NCI-H345 treated with DMSO at 0.1 percent for 48 hours (cell line): ENCODE measurements around the gene FKBP1B.
"Not testable (repeated sequence)": the region's sequence is repeated elsewhere in the genome, so short reads cannot be mapped to it uniquely, and the experiment has no call there.

Experiments used
- DNase-seq: peaks from one replicate; lab custom pipeline; 2025; ENCODE audit not compliant: unreplicated experiment; lab: John Stamatoyannopoulos, UW

Gene FKBP1B

DNA sequence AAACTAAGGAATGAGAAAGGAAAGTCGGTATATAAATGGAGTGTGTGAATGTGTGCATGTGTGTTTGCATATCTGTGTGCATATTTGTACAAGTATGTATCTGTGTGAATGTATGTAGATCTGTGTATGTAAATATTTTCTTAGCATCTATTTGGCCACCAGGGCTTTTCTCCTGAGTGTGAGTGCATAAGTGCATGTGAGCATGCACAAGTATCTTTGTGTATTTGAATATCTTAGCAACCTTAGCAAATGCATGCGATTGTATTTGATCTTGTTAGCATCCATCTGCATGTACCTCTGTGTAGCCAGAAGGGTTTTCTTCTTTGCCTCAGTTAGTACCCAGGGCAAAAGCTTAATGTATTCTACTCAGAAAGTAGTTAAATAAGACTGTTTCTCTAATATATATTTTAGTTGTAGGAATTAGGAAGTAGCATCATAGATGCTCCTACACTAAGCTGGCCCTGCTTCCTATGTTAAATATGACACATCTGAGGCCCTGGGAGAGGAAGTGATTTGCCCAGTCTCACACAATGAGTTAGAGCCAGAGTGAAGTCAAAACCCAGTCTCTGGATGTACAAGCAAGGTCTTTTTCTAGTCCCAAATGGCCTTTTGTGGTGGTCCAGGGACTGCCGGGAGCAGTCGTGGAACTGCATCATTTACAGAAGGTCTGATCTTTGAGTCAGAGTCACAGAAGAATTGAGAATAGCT, 9.2 kb downstream of the FKBP1B start:
- no peak for DNase-seq

DNA sequence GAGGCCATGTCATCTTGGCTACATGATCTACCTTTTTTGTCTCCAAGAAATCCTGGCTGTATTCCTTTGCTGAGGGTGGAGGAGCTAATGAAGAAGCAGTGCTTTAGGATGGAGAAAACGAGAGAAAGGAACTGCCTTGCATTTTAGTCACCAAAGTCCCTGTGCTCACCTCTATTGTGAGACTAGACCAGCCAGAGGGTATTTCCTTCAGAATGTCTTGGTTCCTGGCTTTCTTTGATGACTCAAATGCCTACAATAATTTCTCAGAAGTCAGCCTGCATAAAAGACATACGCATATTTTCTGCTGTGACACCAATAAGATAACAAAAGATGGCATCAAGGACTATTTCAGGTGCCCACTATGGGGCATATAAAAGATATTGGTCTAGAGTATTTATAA, 15.8 kb downstream of the FKBP1B start:
- no peak for DNase-seq

DNA sequence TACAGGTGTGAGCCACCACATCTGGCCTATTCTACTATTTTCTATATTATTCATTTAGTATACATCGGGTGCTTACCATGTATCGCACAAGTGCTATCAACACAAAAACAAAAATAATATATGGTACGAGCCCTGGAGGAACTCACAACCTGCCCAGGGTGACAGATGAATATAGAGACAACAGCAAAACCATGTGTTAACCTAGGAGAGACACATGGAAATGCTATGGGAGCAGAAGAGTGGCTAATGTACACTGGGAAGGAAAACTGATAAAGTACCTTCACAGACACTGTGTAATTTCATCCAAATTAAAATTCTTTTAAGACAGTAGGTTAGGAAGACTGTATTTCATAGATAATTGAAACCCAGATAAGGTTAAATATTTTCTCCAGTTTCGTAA, 22.7 kb downstream of the FKBP1B start:
- no peak for DNase-seq

DNA sequence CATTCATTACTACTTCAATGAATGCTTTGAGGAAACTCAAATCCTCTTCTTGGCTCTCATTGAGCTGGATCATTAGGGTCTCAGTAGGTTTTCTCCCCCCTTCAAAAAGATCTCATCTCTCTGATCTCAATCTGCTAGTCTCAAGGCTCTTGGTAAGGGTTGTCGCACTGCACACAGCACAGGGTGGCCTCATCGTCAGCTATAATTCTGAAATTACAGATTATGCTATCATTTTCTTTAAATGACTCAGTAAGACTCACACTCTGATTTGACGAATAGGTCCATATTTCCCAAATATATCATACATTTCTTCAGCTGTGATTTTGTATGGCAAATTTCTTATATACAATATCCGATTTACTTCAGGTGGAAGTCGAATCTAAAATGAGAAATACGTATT, 24.3 kb downstream of the FKBP1B start:
- DNase-seq = no peak

DNA sequence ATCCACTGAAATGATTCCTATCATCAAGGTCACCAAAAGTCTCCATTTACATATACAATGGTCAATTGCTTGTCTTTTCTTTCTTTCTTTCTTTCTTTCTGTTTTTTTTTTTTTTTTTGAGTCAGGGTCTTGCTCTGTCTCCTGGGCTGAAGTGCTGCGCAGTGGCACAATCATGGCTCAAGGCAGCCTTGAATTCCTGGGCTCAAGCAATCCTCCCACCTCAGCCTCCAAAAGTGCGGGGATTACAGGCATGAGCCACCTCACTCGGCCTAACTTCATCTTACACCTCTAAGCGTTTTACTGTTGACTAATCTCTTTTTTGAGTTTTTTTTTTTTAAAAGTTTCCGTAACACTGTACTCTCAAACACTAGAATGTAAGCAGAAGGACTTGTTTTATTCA, 25.7 kb downstream of the FKBP1B start:
- no peak for DNase-seq

DNA sequence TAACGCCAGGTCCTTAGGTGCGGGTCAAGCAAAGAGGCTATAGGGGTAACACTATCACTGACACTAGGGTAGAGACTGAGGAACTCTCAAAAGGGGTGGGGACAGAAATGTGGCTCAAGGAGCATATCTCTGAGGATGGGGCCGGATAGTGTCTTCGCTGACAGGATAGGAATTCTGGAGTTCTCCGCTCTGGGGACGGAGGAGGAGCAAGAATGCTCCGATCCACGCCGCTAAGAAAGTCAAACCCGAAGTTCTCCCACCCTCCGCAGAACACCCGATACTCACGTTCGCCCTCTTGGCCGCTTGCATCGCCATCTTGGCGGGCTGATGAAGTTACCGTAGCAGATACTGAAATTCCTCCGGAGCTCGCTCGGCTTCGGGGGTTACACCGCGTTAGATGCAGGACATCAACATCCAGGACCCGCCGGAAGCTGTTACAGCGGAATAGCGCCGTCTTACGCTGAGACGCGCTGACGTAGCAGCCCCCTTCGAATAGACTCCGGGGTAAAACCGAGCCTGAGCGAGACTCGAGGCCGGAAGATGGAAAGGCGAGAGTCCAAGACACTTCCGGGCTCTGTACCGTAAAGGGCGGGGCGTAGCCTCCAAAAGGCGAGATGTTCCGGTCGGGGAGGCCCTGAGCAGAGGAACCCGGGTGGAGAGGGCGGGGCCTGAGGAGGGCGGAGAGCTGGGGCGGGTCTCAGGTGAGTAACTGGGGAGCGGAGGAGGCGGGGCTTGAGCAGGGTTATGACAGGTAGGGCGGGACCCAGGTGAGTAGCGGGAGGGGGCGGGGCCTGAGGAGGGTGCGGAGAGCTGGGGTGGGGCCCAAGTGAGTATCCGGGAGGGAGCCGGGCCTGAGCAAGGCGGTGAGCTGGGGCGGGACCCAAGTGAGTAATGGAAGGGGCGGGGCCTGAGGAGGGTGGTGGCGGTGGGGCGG, 26.6 kb downstream of the FKBP1B start, which contains the start of gene SF3B6:
Gene SF3B6 (minus strand): TSS at position 412 of the 934 bp plus-strand sequence. CDS start 97 bp downstream, at position 315.
- DNase-seq = peak; percentile 99

DNA sequence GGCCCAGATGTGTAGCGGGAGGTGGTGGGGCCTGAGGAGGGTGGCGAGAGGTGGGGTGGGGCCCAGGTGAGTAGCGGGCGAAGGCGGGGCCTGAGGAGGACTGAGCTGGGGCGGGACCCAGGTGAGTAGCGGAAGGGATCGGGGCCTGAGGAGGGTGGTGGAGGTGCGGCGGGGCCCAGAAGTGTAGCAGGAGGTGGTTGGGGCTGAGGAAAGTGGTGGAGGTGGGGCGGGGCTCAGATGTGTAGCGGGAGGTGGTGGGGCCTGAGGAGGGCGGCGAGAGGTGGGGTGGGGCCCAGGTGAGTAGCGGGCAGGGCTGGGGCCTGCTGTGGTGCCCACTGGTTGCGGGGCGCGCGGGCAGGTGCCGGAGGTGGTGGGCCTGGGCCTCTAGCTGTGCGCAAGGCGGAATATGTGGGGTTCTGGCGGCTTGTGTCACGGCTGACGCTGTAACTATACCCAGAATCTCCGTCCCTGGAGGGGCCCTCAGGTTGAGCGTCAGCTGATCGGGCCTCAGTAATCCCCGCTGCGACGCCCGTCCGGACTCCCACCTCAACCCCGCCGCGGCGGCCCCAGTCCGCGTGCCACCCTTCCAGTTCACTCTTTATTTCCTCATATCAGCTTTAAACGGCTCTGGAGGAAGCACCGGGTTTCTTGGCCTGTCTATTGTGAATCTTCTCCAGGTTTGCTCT, 27.5 kb downstream of the FKBP1B start:
- no peak for DNase-seq

DNA sequence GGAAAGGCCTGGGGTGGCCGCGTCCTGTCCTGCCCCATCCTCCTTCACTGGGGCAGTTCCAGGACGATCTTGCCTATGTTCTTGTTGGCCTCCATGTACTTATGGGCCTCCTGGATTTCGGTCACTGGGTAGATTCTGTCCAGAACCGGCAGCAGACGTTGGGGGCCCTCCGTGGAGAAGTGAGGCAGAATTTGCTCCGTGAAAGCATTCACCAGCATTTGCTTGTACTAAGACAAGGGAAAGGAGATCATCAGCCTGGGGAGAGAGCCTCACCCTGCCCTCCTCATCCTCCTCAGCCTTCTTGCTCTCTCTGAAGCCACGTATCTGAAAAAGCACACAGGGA, 28.0 kb downstream of the FKBP1B start:
- no peak for DNase-seq

DNA sequence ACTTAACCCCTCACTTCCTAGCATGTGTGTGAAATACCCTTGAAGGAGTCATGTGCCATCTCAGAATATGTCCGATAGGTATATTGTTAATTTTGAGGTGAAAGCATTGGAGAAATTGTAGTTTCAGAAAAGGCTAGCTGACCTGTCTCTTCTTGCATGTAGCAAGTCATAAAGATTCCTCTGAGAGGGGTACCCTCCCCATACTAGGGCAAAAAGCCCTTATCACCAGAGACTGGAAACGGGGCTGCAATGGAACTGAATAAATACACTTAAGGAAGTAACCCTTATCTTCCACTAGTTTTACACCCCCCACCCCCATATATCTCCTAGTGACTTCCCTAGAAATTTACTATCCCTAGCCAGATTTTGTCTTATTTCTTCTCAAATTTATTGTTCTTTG, 28.3 kb downstream of the FKBP1B start:
- no peak for DNase-seq

DNA sequence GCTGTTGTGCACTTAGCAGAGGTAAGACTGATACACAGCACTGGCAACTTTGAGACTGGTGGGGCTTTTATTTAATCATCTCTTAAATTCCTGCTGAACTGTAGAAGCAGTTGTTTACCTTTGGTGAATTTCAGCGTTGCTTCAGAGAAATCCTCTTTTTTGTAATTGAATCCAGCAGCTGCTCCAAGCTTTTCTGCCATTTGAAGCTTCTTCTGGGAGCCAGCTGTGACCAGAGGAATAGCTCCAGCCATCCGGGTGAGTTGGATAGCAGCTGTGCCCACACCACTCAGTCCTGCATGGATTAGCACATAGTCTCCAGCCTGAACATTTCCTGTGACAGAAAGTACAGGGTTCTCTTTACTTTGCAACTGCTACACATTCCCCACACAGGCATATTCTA, 31.2 kb downstream of the FKBP1B start:
- no peak for DNase-seq

DNA sequence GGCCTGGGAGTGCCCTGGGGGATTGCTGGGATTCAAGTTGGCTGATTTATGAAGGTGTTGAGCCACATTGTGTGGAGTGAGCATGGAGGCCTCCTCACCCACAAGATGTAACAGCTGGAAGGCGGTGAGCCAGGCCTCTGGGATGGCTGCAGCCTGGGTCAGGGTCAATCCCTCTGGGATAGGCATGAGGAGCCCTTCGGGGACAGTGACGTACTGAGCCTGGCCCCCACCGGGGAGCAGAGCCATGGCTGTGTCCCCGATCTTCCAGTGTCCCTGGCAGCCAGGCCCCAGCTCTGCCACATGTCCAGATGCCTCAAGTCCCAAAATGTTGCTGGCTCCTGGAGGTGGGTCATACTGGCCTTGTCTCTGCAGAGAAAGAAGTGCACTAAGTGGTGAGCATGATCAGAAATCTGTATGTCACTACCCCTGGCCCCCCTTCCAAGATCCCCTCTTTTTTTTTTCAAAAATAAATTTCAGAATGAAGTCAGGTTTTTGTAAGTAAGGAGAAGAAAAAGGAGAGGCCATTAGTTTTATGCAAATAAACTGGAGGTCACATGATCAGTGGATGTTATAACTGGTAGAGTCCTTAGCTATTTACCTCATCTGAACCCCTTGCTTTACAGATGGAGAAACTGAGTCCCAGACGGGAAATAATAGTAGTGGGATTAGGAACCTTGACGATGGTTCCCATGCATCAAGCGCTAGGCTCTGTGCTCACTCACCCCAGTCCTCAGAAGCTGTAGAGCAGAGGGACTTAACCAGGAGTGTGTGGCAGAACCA, 33.4 kb downstream of the FKBP1B start:
- no peak for DNase-seq

DNA sequence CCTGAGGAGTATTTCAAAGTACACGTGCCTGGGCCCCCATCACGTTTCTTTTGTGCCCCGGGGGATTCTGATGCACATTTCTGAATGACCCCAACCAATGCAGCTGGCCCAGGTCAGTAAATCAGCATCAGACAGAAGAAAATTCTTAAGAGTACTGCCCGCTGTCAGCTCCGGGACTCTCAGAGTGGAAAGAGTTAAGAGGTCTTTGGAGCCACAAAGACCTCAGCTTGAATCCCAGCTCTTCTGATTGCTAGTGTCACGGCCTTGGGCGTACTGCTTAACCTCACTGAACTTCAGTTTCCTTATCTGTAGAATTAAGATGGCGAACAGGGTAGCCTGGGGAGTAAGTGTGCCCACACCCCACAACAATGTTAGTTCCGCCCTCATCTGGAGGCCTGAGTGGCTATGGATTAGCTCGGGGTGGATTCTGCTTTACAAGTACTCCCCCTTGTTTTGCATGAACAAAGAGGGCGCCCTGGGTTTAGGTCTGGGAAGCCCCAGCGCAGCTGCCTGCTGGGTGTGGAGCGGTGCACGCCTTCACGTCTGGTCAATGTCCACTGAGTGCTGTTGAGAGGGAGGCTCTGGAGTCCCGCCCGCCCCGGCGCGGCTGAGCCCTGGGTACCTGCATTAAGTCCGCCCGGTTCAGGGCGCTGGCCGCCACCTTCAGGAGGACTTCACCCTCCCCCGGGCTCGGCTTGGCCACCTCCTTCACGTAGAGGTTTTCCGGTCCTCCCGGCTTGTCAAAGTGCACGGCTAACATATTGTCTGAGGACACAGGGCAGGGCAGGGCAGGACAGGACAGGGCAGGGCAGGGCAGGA, 34.2 kb downstream of the FKBP1B start:
- DNase-seq = peak; percentile 62

DNA sequence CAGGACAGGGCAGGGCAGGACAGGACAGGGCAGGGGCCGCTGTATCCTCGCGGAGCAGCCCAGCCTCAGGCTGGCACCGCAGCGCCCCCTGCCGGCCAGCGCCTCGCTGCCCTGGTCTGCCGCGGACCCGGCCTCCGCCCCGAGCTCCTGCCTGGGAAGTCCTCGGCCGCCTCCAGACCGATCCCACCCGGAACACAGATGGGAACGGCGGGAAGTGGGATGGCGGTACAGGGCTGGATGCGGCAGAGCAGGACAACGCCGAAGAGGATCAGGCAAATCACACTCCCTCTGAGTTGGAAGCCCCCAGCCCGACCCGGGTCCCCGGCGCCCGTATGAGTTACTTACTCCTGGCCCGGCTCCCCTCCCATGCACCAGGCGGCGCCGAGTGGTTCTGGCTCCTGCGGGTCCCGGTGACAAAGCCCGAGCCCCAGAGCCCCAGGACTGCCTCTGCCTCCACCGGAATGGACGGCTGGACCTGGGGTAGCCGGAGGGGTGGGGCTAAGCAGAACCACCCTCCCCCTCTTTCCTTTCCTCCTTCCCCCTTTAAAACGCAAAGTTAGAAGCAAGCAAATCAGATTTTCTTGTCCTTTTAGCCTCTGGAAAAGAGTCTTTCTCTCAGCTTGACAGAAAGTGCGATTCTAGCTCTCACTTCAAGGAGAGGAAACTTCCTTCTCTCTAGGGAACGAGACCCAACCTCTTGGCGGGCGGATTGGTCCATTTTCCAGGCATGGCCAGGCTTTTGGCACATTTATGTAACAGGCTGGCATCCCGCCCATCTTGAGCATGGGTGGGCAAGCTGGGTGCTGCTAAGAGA, 35.1 kb downstream of the FKBP1B start, which contains the start of gene TP53I3:
Gene TP53I3 (minus strand): TSS at position 449 of the 814 bp plus-strand sequence. CDS start 508 bp downstream, outside the sequence.
- DNase-seq = peak; percentile 81

DNA sequence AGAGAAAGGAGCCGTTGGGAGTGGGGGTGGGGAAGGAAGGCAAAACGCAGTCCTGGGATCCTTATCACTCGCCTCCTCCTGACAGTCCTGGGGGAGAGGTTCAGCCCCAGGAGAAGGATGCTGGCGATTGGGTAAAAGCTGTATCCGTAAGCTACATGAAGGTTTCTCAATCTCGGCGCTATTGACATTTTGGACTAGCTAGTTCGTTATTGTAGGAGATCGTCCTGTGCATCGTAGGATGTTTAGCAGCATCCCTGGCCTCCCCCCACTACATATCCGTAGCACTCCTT, 35.6 kb downstream of the FKBP1B start:
- DNase-seq = no peak

DNA sequence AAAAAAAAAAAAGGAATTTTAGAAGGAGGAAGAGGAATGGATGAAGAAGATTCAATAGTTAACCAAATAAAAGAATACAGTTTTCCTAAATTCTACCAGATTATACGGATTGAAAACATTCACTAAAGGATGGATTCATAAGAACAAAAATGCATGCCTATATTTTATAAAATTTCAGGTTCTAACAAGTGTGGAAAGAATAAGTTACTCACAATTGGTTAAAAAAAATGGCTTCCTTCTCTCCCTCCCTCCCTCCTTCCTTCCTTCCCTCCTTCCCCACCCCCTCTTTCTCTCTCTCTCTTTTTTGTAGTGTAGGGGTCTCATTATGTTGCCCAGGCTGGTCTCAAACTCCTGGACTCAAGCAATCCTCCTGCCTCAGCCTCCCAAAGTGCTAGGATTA, 36.7 kb downstream of the FKBP1B start:
- DNase-seq = no peak

DNA sequence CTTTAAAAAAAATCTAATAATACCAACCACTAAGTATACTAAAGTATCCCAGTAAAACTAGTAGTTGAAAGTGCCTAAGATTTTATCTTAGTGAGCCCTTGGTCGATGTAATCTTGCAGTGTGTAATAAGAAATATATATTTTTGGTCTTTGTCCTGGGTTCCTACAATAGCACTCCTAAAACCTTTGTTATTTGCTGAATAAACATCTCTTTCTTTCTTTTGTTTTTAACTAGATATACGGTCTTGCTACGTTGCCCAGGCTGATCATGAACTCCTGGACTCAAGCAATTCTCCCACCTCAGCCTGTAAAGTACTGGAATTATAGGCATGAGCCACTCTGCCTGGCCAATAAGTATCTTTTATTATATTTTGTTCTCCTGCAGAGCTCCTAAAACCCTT, 37.5 kb downstream of the FKBP1B start:
- no peak for DNase-seq

DNA sequence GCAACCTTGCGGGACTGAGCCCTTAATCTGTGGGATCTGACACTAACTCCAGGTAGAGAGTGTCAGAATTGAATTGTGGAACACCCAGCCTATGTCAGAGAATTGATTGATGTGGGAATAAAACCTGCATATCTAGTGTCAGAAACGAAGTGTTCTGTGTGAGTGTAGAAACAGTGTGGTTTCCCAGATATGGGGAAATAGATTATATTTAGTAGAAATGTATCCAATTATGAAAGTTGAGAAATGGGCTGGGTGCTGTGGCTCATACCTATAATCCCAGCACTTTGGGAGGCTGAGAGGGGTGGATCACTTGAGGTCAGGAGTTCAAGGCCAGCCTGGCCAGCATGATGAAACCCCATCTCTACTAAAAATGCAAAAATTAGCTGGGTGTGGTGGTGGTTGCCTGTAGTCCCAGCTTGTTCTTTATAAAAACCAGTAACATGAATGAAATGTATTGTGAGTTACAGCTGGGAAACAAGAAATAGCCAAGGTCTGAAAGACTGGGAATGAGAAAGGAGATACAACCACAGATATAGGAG, 39.3 kb downstream of the FKBP1B start:
- DNase-seq = no peak

DNA sequence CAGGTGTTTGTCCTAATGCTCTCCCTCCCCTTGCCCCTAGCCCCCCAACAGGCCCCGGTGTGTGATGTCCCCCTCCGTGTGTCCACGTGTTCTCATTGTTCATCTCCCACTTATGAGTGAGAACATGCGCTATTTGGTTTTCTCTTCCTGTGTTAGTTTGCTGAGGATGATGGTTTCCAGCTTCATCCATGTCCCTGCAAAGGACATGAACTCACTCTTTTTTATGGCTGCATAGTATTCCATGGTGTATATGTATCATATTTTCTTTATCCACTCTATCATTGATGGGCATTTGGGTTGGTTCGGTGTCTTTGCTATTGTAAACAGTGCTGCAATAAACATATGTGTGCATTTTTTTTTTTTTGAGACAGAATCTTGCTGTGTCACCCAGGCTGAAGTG, 43.7 kb downstream of the FKBP1B start:
- not testable (repeated sequence) for DNase-seq

DNA sequence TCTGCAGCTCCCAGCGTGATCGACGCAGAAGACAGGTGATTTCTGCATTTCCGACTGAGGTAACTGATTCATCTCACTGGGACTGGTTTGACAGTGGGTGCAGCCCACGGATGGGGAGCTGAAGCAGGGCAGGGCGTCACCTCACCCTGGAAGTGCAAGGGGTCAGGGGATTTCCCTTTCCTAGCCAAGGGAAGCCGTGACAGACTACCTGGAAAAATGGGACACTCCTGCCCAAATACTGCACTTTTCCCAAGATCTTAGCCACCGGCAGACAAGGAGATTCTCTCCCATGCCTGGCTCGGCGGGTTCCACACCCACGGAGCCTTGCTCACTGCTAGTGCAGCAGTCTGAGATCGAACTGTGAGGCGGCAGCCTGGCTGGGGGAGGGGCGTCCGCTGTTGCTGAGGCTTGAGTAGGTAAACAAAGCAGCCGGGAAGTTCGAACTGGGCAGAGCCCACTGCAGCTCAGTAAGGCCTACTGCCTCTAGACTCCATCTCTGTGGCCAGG, 45.7 kb downstream of the FKBP1B start:
- DNase-seq = not testable (repeated sequence)
